WTC11 (cell line): ENCODE measurements around the gene EIF3C. TPM values are rescaled to one million over a fixed set of nuclear protein-coding genes. Genes with fewer than 3 reads are reported as not detected.
"Not testable (repeated sequence)": the region's sequence is repeated elsewhere in the genome, so short reads cannot be mapped to it uniquely, and the experiment has no call there.

Experiments used
- ATAC-seq: fragments of 200-7000 bp; cut with Tn5 transposase; 2 replicates; pipeline ENCODE4 v1.10.0; 2021; ENCODE audit warnings: mild to moderate bottlenecking, moderate library complexity
- CTCF ChIA-PET: fragments of 300-600 bp; sonication (Branson Sonifier 250); formaldehyde crosslinking; loops from one replicate; lab custom pipeline; 2021; ENCODE audit warnings: antibody characterized with exemption; lab: Charles Lee
- POLR2A ChIA-PET: fragments of 350-600 bp; sonication (Branson Sonifier 250); formaldehyde crosslinking; loops from one replicate; lab custom pipeline; 2021; ENCODE audit warnings: antibody characterized with exemption; lab: Charles Lee
- DNase-seq: peaks from one replicate; pipeline ENCODE4 v3.0.0; 2021; ENCODE audit warnings: low spot score
- H3K27ac Mint-ChIP-seq: 2 replicates; pipeline ENCODE4 v1.8.0; 2021; ENCODE audit warnings: mixed read lengths
- H3K27me3 Mint-ChIP-seq: 2 replicates; pipeline ENCODE4 v1.8.0; 2021; ENCODE audit warnings: low read depth, mild to moderate bottlenecking, moderate library complexity, mixed read lengths
- H3K36me3 Mint-ChIP-seq: 2 replicates; pipeline ENCODE4 v1.8.0; 2021; ENCODE audit warnings: mixed read lengths
- H3K4me1 Mint-ChIP-seq: 2 replicates; pipeline ENCODE4 v1.8.0; 2022; ENCODE audit warnings: mixed read lengths
- H3K4me3 Mint-ChIP-seq: 2 replicates; pipeline ENCODE4 v1.8.0; 2021; ENCODE audit warnings: mild to moderate bottlenecking, moderate library complexity, mixed read lengths
- H3K9me3 Mint-ChIP-seq: 2 replicates; pipeline ENCODE4 v1.8.0; 2021; ENCODE audit warnings: mixed read lengths
- total RNA-seq: library from RNA; stranded (reverse); gene quantifications from 3 replicates; pipeline ENCODE4 v1.2.3, GENCODE V29; 2021

EIF3C gene
- total RNA-seq, 1 experiment from 2014 or later = 868 TPM

DNA sequence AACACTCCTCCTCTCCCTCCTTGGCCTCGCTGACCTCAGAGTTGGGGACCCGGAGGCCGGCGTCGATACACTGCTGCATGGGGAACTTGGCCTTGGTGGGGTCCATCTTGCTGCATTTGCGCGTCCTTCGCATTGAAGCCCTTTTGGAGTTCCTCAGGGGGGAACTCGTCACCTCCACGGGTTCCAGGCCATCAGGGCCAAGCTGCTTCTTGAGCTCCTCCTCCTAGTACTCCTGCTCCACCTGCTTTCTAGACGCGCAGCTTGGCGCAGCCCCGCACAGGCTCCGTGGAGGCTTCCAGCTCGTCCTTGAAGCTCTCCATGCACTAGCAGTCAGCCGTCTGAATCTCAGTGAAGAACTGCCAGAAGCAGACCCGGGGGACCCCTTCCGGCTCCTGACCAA lies 10.9 kb upstream of the EIF3C start:
- H3K36me3 Mint-ChIP-seq, CTCF ChIA-PET, DNase-seq, H3K4me3 Mint-ChIP-seq, H3K4me1 Mint-ChIP-seq, H3K27me3 Mint-ChIP-seq, POLR2A ChIA-PET, ATAC-seq, H3K27ac Mint-ChIP-seq, H3K9me3 Mint-ChIP-seq: not testable (repeated sequence)

DNA sequence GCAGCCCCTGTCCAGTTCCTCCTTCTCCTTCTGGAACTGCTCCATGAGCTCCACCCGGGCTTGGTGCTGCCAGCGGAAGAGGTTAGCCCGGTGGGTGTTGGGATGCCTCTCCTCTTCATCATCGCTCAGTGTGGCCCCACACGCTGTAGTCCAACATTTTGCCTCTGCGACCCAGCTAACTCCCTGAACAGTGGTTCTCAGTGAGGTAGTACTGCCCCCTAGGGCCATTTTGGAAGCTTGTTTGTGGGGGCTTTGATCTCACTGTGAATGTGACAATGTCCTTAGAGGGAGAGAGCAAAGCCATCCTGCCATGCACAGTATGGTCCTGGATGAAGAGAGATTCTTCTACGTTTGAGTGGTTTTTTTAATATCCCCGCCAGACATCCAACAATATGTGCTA lies 9.9 kb upstream of the EIF3C start:
- H3K36me3 Mint-ChIP-seq, H3K27ac Mint-ChIP-seq, H3K27me3 Mint-ChIP-seq, POLR2A ChIA-PET, H3K9me3 Mint-ChIP-seq, H3K4me1 Mint-ChIP-seq, DNase-seq, H3K4me3 Mint-ChIP-seq, CTCF ChIA-PET: not testable (repeated sequence)
- ATAC-seq = peak; percentile 65

DNA sequence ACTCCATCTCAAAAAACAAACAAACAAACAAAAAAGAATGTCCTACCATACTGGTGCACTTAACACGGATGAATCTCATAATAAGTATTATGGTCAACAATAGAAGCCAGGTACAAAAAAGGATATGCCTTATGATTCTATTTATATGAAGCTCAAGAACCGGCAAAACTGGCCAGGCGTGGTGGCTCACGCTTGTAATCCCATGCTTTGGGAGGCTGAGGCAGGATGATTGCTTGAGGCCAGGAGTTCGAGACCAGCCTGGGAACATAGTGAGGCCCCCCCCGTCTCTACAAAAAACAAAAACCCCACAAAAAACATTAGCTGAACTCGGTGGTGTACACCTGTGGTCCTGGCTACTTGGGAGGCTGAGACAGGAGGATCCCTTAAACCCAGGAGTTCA lies 7.0 kb upstream of the EIF3C start:
- not testable (repeated sequence) for H3K9me3 Mint-ChIP-seq

DNA sequence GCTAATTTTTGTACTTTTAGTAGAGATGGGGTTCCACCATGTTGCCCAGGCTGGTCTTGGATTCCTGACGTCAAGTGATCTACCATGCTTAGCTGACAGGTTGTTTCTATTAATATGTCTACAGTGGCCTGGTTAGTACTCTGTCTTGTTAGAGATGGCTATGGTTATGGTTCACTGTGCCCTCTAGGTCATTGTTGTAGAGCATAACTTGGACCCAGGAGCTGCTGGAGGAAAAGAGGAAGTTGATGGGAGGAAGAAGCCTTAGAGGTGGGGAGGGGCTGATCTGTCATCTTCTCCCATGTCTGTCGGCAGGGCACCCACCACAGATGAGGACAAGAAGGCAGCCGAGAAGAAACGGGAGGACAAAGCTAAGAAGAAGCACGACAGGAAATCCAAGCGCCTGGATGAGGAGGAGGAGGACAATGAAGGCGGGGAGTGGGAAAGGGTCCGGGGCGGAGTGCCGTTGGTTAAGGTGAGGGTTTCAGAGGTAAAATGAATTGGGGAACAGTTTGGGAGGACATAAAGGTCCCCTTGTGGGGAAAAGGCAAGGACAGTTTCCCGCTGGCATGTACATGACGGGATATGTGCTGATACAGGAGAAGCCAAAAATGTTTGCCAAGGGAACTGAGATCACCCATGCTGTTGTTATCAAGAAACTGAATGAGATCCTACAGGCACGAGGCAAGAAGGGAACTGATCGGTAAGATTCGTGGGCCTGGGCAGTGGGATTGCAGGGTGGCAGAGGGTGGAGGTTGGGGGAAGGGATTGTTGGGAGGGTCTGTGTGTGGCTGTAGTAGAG lies 11.8 kb downstream of the EIF3C start:
- H3K4me1 Mint-ChIP-seq, H3K36me3 Mint-ChIP-seq, H3K27ac Mint-ChIP-seq, H3K4me3 Mint-ChIP-seq, H3K27me3 Mint-ChIP-seq, H3K9me3 Mint-ChIP-seq, POLR2A ChIA-PET, ATAC-seq, CTCF ChIA-PET, DNase-seq: not testable (repeated sequence)

More for the DNA sequence above, 7.0 kb upstream of the EIF3C start:
- H3K4me3 Mint-ChIP-seq, H3K4me1 Mint-ChIP-seq, H3K36me3 Mint-ChIP-seq, H3K27me3 Mint-ChIP-seq, POLR2A ChIA-PET, H3K27ac Mint-ChIP-seq, DNase-seq, ATAC-seq, CTCF ChIA-PET: not testable (repeated sequence)

DNA sequence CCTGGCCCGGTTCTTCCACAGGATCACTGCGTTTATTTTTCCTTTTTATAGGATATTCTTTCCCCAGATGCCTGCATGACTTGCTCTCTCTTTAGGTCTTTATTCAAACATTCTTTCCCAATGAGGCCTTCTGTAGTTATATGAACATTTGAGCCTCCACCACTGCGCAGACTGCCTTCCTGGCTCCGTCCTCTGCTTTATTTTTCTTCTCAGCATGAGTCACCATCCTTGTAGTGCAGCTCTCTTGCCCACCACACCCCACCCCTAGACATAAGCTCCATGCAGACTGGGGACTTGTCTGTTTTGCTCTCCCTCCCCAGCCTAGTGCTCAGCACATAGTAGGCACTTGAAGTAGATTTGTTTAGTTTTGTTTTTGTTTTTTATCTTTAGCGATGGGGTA lies 20.0 kb downstream of the EIF3C start:
- H3K27me3 Mint-ChIP-seq, CTCF ChIA-PET, POLR2A ChIA-PET, H3K36me3 Mint-ChIP-seq, DNase-seq, ATAC-seq, H3K9me3 Mint-ChIP-seq, H3K4me3 Mint-ChIP-seq, H3K27ac Mint-ChIP-seq, H3K4me1 Mint-ChIP-seq: not testable (repeated sequence)

DNA sequence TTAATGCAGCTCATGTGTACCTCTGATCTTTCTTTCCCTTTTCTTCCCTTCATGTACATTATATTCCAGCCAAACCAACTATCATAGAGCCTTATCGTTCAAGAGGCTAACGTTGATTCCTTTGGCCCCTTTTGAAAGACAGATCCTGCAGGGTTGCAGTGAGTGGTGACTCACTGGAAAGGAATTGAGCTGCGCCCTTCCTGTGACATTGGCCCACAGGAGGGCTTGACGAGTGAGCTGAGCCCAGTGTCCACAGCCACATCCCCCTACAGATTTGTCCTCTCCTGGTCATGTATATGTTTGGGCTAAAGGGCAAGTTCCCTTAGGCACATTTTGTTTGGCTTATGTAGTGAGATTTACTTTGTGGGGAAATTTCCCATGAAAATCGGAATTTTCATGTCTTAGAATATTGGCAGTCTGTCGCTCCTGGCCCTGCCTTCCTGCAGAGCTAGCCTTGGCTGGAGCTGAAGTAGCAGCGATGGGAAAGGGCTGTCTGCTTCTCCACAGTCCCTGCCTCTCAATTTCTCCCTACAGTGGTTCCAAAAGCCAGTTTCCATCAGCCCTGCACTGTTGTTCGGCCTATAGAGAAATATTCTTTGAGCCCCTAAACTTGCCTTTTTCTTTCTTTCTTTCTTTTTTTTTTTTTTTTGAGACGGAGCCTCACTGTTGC lies 21.3 kb downstream of the EIF3C start:
- POLR2A ChIA-PET, H3K9me3 Mint-ChIP-seq, DNase-seq, H3K27ac Mint-ChIP-seq, H3K36me3 Mint-ChIP-seq, H3K27me3 Mint-ChIP-seq, ATAC-seq, CTCF ChIA-PET, H3K4me3 Mint-ChIP-seq, H3K4me1 Mint-ChIP-seq: not testable (repeated sequence)

DNA sequence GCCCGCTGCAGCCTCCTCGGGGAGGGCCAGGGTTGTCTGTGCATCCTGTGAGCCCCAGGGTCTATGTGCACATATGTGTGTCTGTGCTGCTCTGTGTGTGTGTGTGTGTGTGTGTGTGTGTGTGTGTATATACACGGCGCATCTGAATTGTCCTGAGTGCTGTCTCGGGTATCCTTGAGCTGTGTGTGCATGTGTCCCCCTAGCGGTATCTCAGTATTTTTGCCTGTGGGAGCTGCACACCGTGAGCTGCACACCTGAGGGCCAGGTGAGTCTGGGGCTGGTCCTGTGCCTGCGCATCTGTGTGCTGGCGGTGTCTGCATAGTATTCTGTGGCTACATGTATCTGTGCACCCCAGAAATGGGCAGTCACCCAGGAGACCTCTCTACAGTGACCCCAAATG lies 28.5 kb downstream of the EIF3C start:
- H3K27me3 Mint-ChIP-seq, H3K4me1 Mint-ChIP-seq, H3K27ac Mint-ChIP-seq, POLR2A ChIA-PET, DNase-seq, H3K36me3 Mint-ChIP-seq, CTCF ChIA-PET, H3K4me3 Mint-ChIP-seq, H3K9me3 Mint-ChIP-seq: not testable (repeated sequence)
- ATAC-seq = peak; percentile 75

DNA sequence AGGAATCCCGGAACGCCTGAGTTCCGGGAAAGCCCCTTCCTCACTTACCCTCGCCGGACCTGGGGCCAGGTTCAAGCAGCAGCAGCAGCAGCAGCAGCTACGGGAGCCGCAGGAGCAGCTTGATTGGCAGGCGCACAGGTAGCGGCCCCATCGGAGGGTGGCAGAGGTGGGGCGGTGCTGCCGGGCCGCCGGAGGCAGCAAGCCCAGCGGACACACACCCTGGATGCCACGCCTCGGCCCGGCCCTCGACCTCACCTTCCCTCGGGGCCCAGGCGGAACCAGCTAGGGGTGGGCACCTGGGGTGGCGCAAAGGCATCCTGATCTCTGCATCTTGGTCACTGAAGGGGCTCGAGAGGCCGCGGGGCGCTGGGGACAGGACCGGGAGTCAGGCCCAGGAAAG lies 29.4 kb downstream of the EIF3C start:
- H3K27me3 Mint-ChIP-seq, H3K4me1 Mint-ChIP-seq, POLR2A ChIA-PET, DNase-seq, H3K9me3 Mint-ChIP-seq, H3K27ac Mint-ChIP-seq, CTCF ChIA-PET, H3K36me3 Mint-ChIP-seq: not testable (repeated sequence)
- peak overlapping the region; percentile 57 for H3K4me3 Mint-ChIP-seq
- ATAC-seq = peak; percentile 80

DNA sequence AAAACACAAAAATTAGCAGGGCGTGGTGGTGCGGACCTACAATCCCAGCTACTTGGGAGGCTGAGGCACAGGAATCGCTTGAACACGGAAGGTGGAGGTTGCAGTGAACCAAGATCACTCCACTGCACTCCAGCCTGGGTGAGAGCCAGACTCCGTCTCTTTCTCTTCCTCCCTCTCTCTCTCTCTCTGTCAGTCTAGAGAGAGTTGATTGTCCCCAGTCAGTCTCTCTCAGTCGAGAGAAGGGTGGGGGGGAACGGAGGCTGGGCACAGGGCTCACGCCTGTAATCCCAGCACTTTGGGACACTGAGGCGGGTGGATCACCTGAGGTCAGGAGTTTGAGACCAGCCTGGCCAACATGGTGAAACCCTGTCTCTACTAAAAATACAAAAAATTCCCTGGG lies 30.0 kb downstream of the EIF3C start:
- ATAC-seq, H3K4me1 Mint-ChIP-seq, H3K9me3 Mint-ChIP-seq, H3K36me3 Mint-ChIP-seq, CTCF ChIA-PET, H3K27me3 Mint-ChIP-seq, POLR2A ChIA-PET, DNase-seq, H3K27ac Mint-ChIP-seq: not testable (repeated sequence)
- peak overlapping the region; percentile 18; the same call in 1 of the 2 replicates for H3K4me3 Mint-ChIP-seq

DNA sequence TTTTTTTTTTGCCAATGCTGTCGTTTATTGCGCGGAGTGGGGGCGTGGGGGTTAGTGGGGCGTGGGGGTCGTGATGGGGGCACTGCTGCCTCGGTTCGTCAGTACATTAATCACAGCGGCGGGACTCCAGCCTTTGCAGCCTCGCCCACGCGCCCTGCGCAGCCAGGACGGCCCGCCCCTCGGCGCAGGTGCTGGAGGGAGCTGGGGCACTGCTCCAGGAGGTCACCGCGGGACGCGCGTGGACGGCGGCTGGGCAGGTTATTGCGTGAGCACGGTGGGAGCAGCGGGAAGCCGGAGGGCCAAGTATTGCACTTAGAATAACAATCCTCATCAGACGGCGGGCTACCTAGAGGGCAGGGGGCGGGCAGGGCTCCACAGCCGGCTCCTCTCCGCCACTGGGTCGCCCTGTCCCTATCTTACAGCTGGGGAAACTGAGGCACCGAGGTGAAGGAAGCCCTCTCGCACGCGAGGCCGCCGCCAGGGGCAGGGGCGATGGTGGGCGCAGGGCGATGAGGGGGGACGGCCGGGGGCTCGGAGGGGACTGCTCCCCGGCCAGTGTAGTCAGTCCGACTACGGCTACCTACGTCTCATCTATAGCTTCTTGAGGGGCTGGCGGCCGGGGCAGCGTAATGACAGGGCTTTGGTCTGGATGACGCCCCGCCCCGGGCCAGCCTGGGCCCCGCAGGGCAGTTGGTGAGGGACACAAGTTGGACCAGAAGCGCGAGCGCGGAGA lies 35.5 kb downstream of the EIF3C start:
- H3K9me3 Mint-ChIP-seq, DNase-seq, POLR2A ChIA-PET, H3K36me3 Mint-ChIP-seq, ATAC-seq, H3K27ac Mint-ChIP-seq, H3K27me3 Mint-ChIP-seq, H3K4me1 Mint-ChIP-seq, CTCF ChIA-PET: not testable (repeated sequence)
- peak overlapping the region; percentile 10; the same call in 1 of the 2 replicates for H3K4me3 Mint-ChIP-seq
